T-cell (primary cell): ENCODE data around the gene VANGL1. TPM values are rescaled to one million over a fixed set of nuclear protein-coding genes. Genes with fewer than 3 reads are reported as not detected.
"Not testable (repeated sequence)": the region's sequence is repeated elsewhere in the genome, so short reads cannot be mapped to it uniquely, and the experiment has no call there.

Experiments
- ATAC-seq, 4 experiments: fragments of 200-7000 bp in 3 of 4; fragments of 150-1000 bp in 1 of 4; cut with Tn5 transposase; replicated peaks in 1 of 4; 1 replicate in 3 of 4; 2 replicates in 1 of 4; pipeline ENCODE4 v1.10.0; 2021; ENCODE audit warnings: moderate library complexity in 3 of 4, mild to moderate bottlenecking in 2 of 4, moderate number of reproducible peaks in 1 of 4
- CTCF ChIA-PET, 2 donors: fragments of 300-600 bp; sonication (Branson Sonifier 250); formaldehyde crosslinking; loops; one replicate each; lab custom pipeline; 2022; ENCODE audit warnings: antibody characterized with exemption in 2 of 2; lab: Charles Lee
- POLR2A ChIA-PET, 2 donors: fragments of 300-600 bp; sonication (Branson Sonifier 250); formaldehyde crosslinking; loops; one replicate each; lab custom pipeline; 2022; ENCODE audit warnings: antibody characterized with exemption in 2 of 2; lab: Charles Lee
- DNase-seq, 35 experiments: peaks; one replicate each; pipeline versions ENCODE4 v3.0.0 to v3.0.0-alpha.2; 2013 to 2023
- H3K27ac ChIP-seq: one replicate; pipeline ENCODE4 v1.5.1; 2013; ENCODE audit warnings: low read length
- H3K27me3 ChIP-seq, 2 experiments: replicated peaks in 1 of 2; 1 replicate in 1 of 2; 2 replicates in 1 of 2; pipeline versions ENCODE4 v1.6.1 to v1.7.0; 2013; ENCODE audit warnings: low read length in 1 of 2, mixed read lengths in 1 of 2; ENCODE audit not compliant: control insufficient read depth in 2 of 2, insufficient read depth in 2 of 2; ENCODE audit errors: extremely low read depth in 1 of 2
- H3K36me3 ChIP-seq, 2 donors: 1 replicate in 1 of 2; 2 replicates in 1 of 2; pipeline versions ENCODE4 v1.6.1 to v1.7.0; 2013; ENCODE audit warnings: low read length in 1 of 2; ENCODE audit not compliant: control insufficient read depth in 2 of 2, insufficient read depth in 1 of 2; ENCODE audit errors: extremely low read depth in 1 of 2
- H3K4me1 ChIP-seq, 2 experiments: 1 replicate in 1 of 2; 2 replicates in 1 of 2; pipeline versions ENCODE4 v1.6.1 to v1.7.0; 2013; ENCODE audit warnings: low read length in 2 of 2, mixed read lengths in 1 of 2; ENCODE audit not compliant: insufficient read depth in 2 of 2, control insufficient read depth in 1 of 2; ENCODE audit errors: extremely low read depth in 1 of 2
- H3K4me3 ChIP-seq, 2 donors: 1 replicate in 1 of 2; 2 replicates in 1 of 2; pipeline versions ENCODE4 v1.5.1 to v1.7.0; 2013; ENCODE audit warnings: mild to moderate bottlenecking in 2 of 2, low read length in 1 of 2, moderate library complexity in 1 of 2; ENCODE audit not compliant: control insufficient read depth in 1 of 2; ENCODE audit errors: extremely low read depth in 1 of 2
- H3K9me3 ChIP-seq: 2 replicates; pipeline ENCODE4 v1.7.0; 2013
- H3K27ac Mint-ChIP-seq, 2 donors: one replicate each; pipeline ENCODE4 v1.8.0; 2020 to 2021; ENCODE audit warnings: mild to moderate bottlenecking in 2 of 2, mixed read lengths in 2 of 2
- H3K27me3 Mint-ChIP-seq, 2 donors: one replicate each; pipeline ENCODE4 v1.8.0; 2021 to 2022; ENCODE audit warnings: mixed read lengths in 2 of 2
- H3K36me3 Mint-ChIP-seq: one replicate; pipeline ENCODE4 v1.8.0; 2021; ENCODE audit warnings: mixed read lengths
- H3K4me1 Mint-ChIP-seq, 3 donors: one replicate each; pipeline ENCODE4 v1.8.0; 2020 to 2022; ENCODE audit warnings: mixed read lengths in 3 of 3, mild to moderate bottlenecking in 1 of 3
- H3K4me3 Mint-ChIP-seq, 3 donors: one replicate each; pipeline ENCODE4 v1.8.0; 2020 to 2022; ENCODE audit warnings: mild to moderate bottlenecking in 3 of 3, mixed read lengths in 3 of 3, moderate library complexity in 3 of 3
- H3K9me3 Mint-ChIP-seq, 3 donors: one replicate each; pipeline ENCODE4 v1.8.0; 2020 to 2022; ENCODE audit warnings: mixed read lengths in 3 of 3
- WGBS: methylation state at CpG from one replicate; pipeline ENCODE4 v1.1.5; 2013; ENCODE audit warnings: missing lambda C conversion rate; ENCODE audit not compliant: insufficient coverage; 5-methylcytosine and 5-hydroxymethylcytosine counted together
- total RNA-seq, 35 experiments: library from RNA in 6 of 35; stranded (reverse) in 6 of 35; fragments of 120-200 nt in 1 of 35; gene quantifications; one replicate each; pipeline versions ENCODE4 v1.2.1 to v1.2.4 and lab custom pipeline; 2013 to 2026

Gene VANGL1
- total RNA-seq, 5 donors from 2014 or later (not counting 1 experiment from before 2014, with no cell fraction given): 1.7 to 2.5 (median 2.4) TPM

DNA sequence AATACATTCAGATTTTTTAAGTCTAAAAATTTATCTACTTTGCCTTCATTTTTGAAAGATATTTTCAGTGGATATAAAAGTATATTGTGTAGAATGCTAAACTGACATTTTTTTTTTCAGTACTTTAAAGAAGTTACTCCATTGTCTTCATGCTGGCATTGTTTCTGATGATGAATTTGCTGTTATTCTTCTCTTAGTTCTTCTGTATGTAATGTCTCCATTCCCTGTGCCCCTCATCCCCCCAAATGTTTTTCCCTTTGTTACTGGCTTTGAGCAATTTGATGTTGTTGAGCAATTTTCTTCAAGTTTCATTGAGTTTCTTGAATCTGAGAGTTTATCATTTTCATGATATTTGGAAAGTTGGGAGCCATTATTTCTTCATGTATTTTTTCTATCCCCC lies 20.8 kb upstream of the VANGL1 start:
- CTCF ChIA-PET: no interaction called here
- H3K4me3 Mint-ChIP-seq: no peak overlapping the region
- no peak for ATAC-seq
- H3K27me3 Mint-ChIP-seq: peaks cover 6 to 9% of the 10 kb centered on the region in 2 donors
- no peak overlapping the region for H3K27ac ChIP-seq
- peaks cover 0 to 9% of the 10 kb centered on the region in 2 experiments for H3K27me3 ChIP-seq
- H3K4me3 ChIP-seq: no peak overlapping the region
- peaks cover 17 to 33% (median 20%) of the 10 kb centered on the region in 3 donors for H3K9me3 Mint-ChIP-seq
- no peaks in the 10 kb centered on the region for H3K4me1 ChIP-seq
- H3K36me3 Mint-ChIP-seq: no peaks in the 10 kb centered on the region
- no peaks in the 10 kb centered on the region for H3K36me3 ChIP-seq
- POLR2A ChIA-PET: no interaction called here
- no peaks in the 10 kb centered on the region for H3K4me1 Mint-ChIP-seq
- H3K27ac Mint-ChIP-seq: no peak overlapping the region
- no peak for DNase-seq
- H3K9me3 ChIP-seq: peaks cover 2% of the 10 kb centered on the region

DNA sequence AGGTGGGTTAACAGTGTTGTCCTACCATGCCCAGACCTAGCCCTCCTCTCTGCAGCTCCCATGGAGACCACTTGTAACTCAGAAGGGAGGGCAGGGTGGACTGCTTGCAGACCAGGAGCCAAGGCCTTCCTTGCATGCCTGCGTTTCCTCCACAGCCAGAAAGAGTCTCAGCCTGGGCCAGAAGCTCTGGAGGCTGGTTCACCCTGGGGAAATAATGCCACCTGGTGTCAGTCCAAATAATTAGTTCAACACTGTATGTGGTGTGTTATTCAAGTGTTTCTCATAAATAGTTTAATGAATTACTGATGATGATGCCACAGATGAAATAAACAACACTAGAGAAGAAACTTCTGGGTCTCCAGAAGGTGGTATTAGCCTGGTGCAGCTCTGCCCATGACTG lies 16.9 kb upstream of the VANGL1 start:
- Mint-ChIP-seq H3K9me3 (peaks cover 16 to 28% (median 17%) of the 10 kb centered on the region in 3 donors), H3K36me3 (no peaks in the 10 kb centered on the region), H3K4me1 (no peaks in the 10 kb centered on the region), H3K27me3 (peaks cover 0 to 10% of the 10 kb centered on the region in 2 donors), H3K4me3 (no peak overlapping the region), H3K27ac (no peak overlapping the region)
- WGBS: no CpG with 5 or more reads among the region's 1 CpG
- peaks cover 2% of the 10 kb centered on the region for H3K9me3 ChIP-seq
- peaks cover 0 to 5% of the 10 kb centered on the region in 2 experiments for H3K27me3 ChIP-seq
- POLR2A ChIA-PET: no interaction called here
- H3K4me1 ChIP-seq: no peaks in the 10 kb centered on the region
- no peak overlapping the region for H3K4me3 ChIP-seq
- no peak overlapping the region for H3K27ac ChIP-seq
- no peaks in the 10 kb centered on the region for H3K36me3 ChIP-seq
- CTCF ChIA-PET: no interaction called here
- ATAC-seq (no peak), DNase-seq (no peak)

DNA sequence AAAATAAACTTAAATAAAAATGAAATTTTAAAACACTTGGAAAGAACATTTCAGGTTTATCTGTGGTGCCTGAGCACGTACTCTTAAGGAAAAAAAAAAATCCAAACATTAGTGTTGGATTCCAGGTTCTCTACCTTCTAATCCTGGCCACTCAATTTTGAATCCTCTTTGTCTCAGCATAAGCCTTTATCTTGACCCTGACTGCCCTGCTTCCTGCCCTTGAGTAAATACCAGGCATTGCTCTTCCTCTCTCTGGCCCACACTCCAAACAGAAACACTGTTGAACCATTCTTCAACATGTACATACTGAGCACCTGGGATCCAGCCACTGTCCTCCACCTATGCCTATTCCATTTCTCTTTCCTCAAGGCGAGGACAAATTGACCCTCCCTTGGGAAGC lies 11.4 kb upstream of the VANGL1 start:
- no peak overlapping the region for H3K27ac ChIP-seq
- Mint-ChIP-seq H3K36me3 (no peaks in the 10 kb centered on the region), H3K4me3 (no peak overlapping the region), H3K9me3 (peaks cover 4 to 5% (median 4%) of the 10 kb centered on the region in 3 donors), H3K4me1 (no peaks in the 10 kb centered on the region), H3K27ac (no peak overlapping the region), H3K27me3 (peaks cover 4 to 15% of the 10 kb centered on the region in 2 donors)
- H3K27me3 ChIP-seq: no peaks in the 10 kb centered on the region
- ATAC-seq (no peak), DNase-seq (no peak)
- ChIA-PET POLR2A (no interaction called here), CTCF (no interaction called here)
- H3K9me3 ChIP-seq: no peaks in the 10 kb centered on the region
- H3K4me3 ChIP-seq: no peak overlapping the region
- H3K4me1 ChIP-seq: no peaks in the 10 kb centered on the region
- no peaks in the 10 kb centered on the region for H3K36me3 ChIP-seq
- WGBS: 72% methylated on average over 2 of the region's 2 CpGs

DNA sequence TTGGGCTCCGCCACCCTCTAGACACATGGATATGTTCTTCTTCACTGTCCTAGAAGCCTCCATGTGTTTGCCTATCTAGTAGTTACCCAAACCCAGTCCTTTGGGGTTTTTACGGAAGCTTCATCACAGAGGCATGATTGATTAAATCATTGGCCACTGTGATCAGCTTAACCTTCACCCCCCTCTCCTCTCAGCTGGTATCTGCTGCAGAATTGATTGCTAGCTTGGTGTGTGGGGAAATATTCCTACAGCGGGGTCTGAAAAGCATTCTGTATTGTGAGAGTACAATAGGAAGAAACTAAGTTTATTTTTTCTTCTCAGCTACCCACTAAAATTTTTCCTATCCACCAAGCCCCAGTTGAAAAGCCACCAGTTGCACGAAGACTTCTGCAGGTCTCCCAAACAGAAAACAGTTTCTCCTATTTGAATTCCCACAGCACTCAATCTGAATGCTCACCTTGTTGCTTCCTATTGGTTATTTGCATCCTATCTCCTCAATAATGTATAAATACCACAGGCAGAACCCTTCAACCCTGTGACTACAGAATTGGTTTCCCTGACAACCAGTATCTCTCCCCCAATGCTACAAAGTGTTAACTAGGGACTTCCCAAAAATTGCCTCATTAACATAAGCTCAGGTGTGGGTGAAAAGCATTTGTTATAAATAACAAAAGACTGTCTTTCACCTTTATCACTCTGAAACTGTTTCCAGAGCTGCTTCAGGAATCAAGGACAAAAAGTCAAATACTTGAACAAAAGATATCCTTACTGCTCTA lies 9.3 kb upstream of the VANGL1 start:
- WGBS: 56% methylated on average over 1 of the region's 4 CpGs
- Mint-ChIP-seq H3K9me3 (peaks cover 4 to 21% (median 14%) of the 10 kb centered on the region in 3 donors), H3K4me1 (no peaks in the 10 kb centered on the region), H3K27ac (no peak overlapping the region), H3K27me3 (peaks cover 4 to 17% of the 10 kb centered on the region in 2 donors), H3K36me3 (no peaks in the 10 kb centered on the region), H3K4me3 (no peak overlapping the region)
- Histone ChIP-seq H3K36me3 (no peaks in the 10 kb centered on the region), H3K4me3 (no peak overlapping the region), H3K27ac (no peak overlapping the region), H3K27me3 (no peaks in the 10 kb centered on the region), H3K9me3 (no peaks in the 10 kb centered on the region), H3K4me1 (no peaks in the 10 kb centered on the region)
- no peak for DNase-seq
- ChIA-PET POLR2A (no interaction called here), CTCF (interaction anchor here in 1 of 2 donors (0.5 kb wide), 1 partner anchor 74 kb away, joined by 3 read pairs; no protein-coding TSS in a partner anchor)
- ATAC-seq: no peak

DNA sequence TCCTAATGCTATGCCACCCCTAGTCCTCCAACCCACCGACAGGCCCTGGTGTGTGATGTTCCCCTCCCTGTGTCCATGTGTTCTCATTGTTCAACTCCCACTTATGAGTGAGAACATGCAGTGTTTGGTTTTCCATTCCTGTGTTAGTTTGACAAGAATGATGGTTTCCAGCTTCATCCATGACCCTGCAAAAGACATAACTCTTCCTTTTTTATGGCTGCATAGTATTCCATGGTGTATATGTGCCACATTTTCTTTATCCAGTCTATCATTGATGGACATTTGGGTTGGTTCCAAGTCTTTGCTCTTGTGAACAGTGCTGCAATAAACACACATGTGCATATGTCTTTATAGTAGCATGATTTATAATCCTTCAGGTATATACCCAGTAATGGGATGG lies 8.2 kb upstream of the VANGL1 start:
- H3K9me3 ChIP-seq, ATAC-seq, H3K4me1 ChIP-seq, H3K4me3 ChIP-seq, H3K27me3 ChIP-seq, H3K36me3 Mint-ChIP-seq, H3K27ac ChIP-seq, CTCF ChIA-PET, DNase-seq, H3K4me1 Mint-ChIP-seq, H3K27ac Mint-ChIP-seq, H3K4me3 Mint-ChIP-seq, H3K36me3 ChIP-seq, POLR2A ChIA-PET: not testable (repeated sequence)
- Mint-ChIP-seq H3K9me3 (peaks cover 9 to 27% (median 14%) of the 10 kb centered on the region in 3 donors), H3K27me3 (peaks cover 13 to 22% of the 10 kb centered on the region in 2 donors)
- no CpG with 5 or more reads among the region's 1 CpG for WGBS

DNA sequence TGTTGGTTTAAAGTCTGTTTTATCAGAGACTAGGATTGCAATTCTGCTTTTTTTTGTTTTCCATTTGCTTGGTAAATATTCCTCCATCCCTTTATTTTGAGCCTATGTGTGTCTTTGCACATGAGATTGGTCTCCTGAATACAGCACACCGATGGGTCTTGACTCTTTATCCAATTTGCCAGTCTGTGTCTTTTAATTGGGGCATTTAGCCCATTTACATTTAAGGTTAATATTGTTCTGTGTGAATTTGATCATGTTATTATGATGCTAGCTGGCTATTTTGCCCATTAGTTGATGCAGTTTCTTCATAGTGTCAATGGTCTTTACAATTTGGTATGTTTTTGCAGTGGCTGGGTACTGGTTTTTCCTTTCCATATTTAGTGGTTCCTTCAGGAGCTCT lies 4.5 kb upstream of the VANGL1 start:
- H3K27ac Mint-ChIP-seq, H3K36me3 ChIP-seq, DNase-seq, H3K4me3 ChIP-seq, H3K27ac ChIP-seq, H3K9me3 ChIP-seq, CTCF ChIA-PET, H3K4me1 Mint-ChIP-seq, ATAC-seq, H3K36me3 Mint-ChIP-seq, POLR2A ChIA-PET, H3K4me1 ChIP-seq, H3K4me3 Mint-ChIP-seq: not testable (repeated sequence)
- Mint-ChIP-seq H3K27me3 (peaks cover 24 to 29% of the 10 kb centered on the region in 2 donors), H3K9me3 (peaks cover 10 to 32% (median 17%) of the 10 kb centered on the region in 3 donors)
- no CpG with 5 or more reads among the region's 1 CpG for WGBS
- H3K27me3 ChIP-seq: peaks cover 0 to 24% of the 10 kb centered on the region in 2 experiments
